A549 (cell line): ENCODE data around the gene ARHGAP22. TPM values are rescaled to one million over a fixed set of nuclear protein-coding genes. Genes with fewer than 3 reads are reported as not detected.

Experiments used
- ATAC-seq, 2 experiments: fragments of 200-7000 bp in 1 of 2; fragments of >200 bp in 1 of 2; cut with Nextera tagmentation in 1 of 2; cut with Tn5 transposase in 1 of 2; 3 replicates each; pipeline versions ENCODE4 v1.8.0 to v1.9.1; 2018 to 2020; ENCODE audit warnings: mild to moderate bottlenecking in 1 of 2, moderate library complexity in 1 of 2
- CTCF ChIA-PET: fragments of 300-600 bp; sonication (Branson Sonifier 250); formaldehyde crosslinking; extraction: SDS; loops from one replicate; lab custom pipeline; 2021; ENCODE audit warnings: antibody characterized with exemption, inconsistent platforms; lab: Yijun Ruan, JAX
- POLR2A ChIA-PET: fragments of 350-600 bp; formaldehyde crosslinking; extraction: SDS; loops from one replicate; lab custom pipeline; 2021; ENCODE audit warnings: antibody characterized with exemption, inconsistent platforms; lab: Yijun Ruan, JAX
- DNase-seq, 2 experiments: peaks; one replicate each; pipeline versions ENCODE4 v3.0.0 to v3.0.0-alpha.2; 2011 to 2016; ENCODE audit warnings: low read depth in 1 of 2, low spot score in 1 of 2
- FAIRE-seq: peaks from 2 replicates; lab custom pipeline; 2011; peaks lifted over from hg19 to GRCh38; lab: Jason Lieb, UNC
- H3K27ac ChIP-seq, 2 experiments: fragments of >200 bp; sonication (Bioruptor Twin); formaldehyde crosslinking; 3 replicates each; pipeline ENCODE4 v1.5.1; 2016 to 2017
- H3K4me1 ChIP-seq: fragments of >200 bp; sonication (Bioruptor Twin); formaldehyde crosslinking; 3 replicates; pipeline ENCODE4 v1.6.1; 2016
- H3K4me2 ChIP-seq: fragments of >200 bp; sonication (Bioruptor Twin); formaldehyde crosslinking; 3 replicates; pipeline ENCODE4 v1.6.1; 2016
- H3K4me3 ChIP-seq: fragments of >200 bp; sonication (Bioruptor Twin); formaldehyde crosslinking; 3 replicates; pipeline ENCODE4 v1.5.1; 2016
- H3K9me3 ChIP-seq: fragments of >200 bp; sonication (Bioruptor Twin); formaldehyde crosslinking; 3 replicates; pipeline ENCODE4 v1.6.1; 2016
- CBX2 ChIP-seq: fragments of 200-600 bp; sonication (generic); IDR thresholded peaks from 2 replicates; pipeline ENCODE4 v1.6.1; 2016; ENCODE audit warnings: low read depth, mild to moderate bottlenecking, borderline replicate concordance
- CBX8 ChIP-seq: fragments of 200-600 bp; sonication (generic); IDR thresholded peaks from 2 replicates; pipeline ENCODE4 v1.6.1; 2016
- CEBPB ChIP-seq, 2 experiments: fragments of >200 bp in 1 of 2; sonication (Bioruptor Twin) in 1 of 2; formaldehyde crosslinking in 1 of 2; IDR thresholded peaks; 2 replicates each; pipeline ENCODE4 v1.6.1; 2012 to 2016
- CHD2 ChIP-seq: fragments of 150-350 bp; IDR thresholded peaks from 2 replicates; pipeline ENCODE4 v1.6.1; 2014; ENCODE audit warnings: low read length; ENCODE audit not compliant: partially characterized antibody
- EP300 ChIP-seq, 2 experiments: fragments of >200 bp; sonication (Bioruptor Twin); formaldehyde crosslinking; IDR thresholded peaks; 2 replicates in 1 of 2; 3 replicates in 1 of 2; pipeline ENCODE4 v1.6.1; 2016 to 2017
- FOSL2 ChIP-seq, 2 experiments: fragments of 450-650 bp in 1 of 2; fragments of >200 bp in 1 of 2; sonication (Bioruptor Twin) in 1 of 2; formaldehyde crosslinking; IDR thresholded peaks; 2 replicates each; pipeline versions ENCODE4 v1.5.0 to v1.6.1; 2016 to 2020; ENCODE audit warnings: mild to moderate bottlenecking in 1 of 2, moderate library complexity in 1 of 2
- HOXA7 ChIP-seq: fragments of 250-450 bp; sonication (Bioruptor Pico); IDR thresholded peaks from 2 replicates; pipeline ENCODE4 v1.5.0; 2020; ENCODE audit warnings: mild to moderate bottlenecking, moderate library complexity
- HOXB5 ChIP-seq: fragments of 250-450 bp; sonication (Bioruptor Pico); IDR thresholded peaks from 2 replicates; pipeline ENCODE4 v1.5.0; 2020; ENCODE audit warnings: mild to moderate bottlenecking, moderate library complexity
- JUNB ChIP-seq: fragments of >200 bp; sonication (Bioruptor Twin); formaldehyde crosslinking; IDR thresholded peaks from 2 replicates; pipeline ENCODE4 v1.6.1; 2016
- KDM5A ChIP-seq: fragments of 200-600 bp; sonication (generic); IDR thresholded peaks from 2 replicates; pipeline ENCODE4 v1.6.1; 2016; ENCODE audit warnings: antibody characterized with exemption, mild to moderate bottlenecking
- MAFK ChIP-seq: fragments of 450-650 bp; IDR thresholded peaks from 2 replicates; pipeline ENCODE4 v1.6.1; 2014; ENCODE audit not compliant: partially characterized antibody
- MAZ ChIP-seq: fragments of 150-350 bp; IDR thresholded peaks from 2 replicates; pipeline ENCODE4 v1.6.1; 2014; ENCODE audit warnings: antibody characterized with exemption, low read depth, low read length, borderline replicate concordance
- NFE2L2 ChIP-seq: fragments of 150-350 bp; conservative IDR thresholded peaks from 2 replicates; pipeline ENCODE4 v1.6.1; 2014; ENCODE audit warnings: low read length
- NR3C1 ChIP-seq: fragments of >200 bp; sonication (Bioruptor Twin); formaldehyde crosslinking; IDR thresholded peaks from 3 replicates; pipeline ENCODE4 v1.6.1; 2017
- RAD21 ChIP-seq, 2 experiments: fragments of >200 bp in 1 of 2; sonication (Bioruptor Twin) in 1 of 2; formaldehyde crosslinking in 1 of 2; IDR thresholded peaks in 1 of 2; conservative IDR thresholded peaks in 1 of 2; 2 replicates in 1 of 2; 3 replicates in 1 of 2; pipeline ENCODE4 v1.6.1; 2012 to 2018; ENCODE audit warnings: inconsistent platforms in 1 of 2
- RARB ChIP-seq: fragments of 250-450 bp; sonication (Bioruptor Pico); IDR thresholded peaks from 2 replicates; pipeline ENCODE4 v1.8.0; 2021; ENCODE audit warnings: mild to moderate bottlenecking, moderate library complexity
- SMC3 ChIP-seq: fragments of >200 bp; sonication (Bioruptor Twin); formaldehyde crosslinking; IDR thresholded peaks from 3 replicates; pipeline ENCODE4 v1.6.1; 2018; ENCODE audit warnings: inconsistent platforms
- SREBF2 ChIP-seq: fragments of 450-650 bp; IDR thresholded peaks from 2 replicates; pipeline ENCODE4 v1.6.1; 2014; ENCODE audit warnings: mild to moderate bottlenecking, moderate library complexity
- TFCP2L1 ChIP-seq: fragments of 250-450 bp; sonication (Bioruptor Pico); IDR thresholded peaks from 2 replicates; pipeline ENCODE4 v1.5.0; 2021; ENCODE audit warnings: mild to moderate bottlenecking
- ZFP36 ChIP-seq: fragments of 450-650 bp; IDR thresholded peaks from 2 replicates; pipeline ENCODE4 v1.6.1; 2014; ENCODE audit warnings: borderline replicate concordance; ENCODE audit not compliant: partially characterized antibody
- WGBS: methylation state at CpG from one replicate; pipeline ENCODE4 v1.1.6; 2017; ENCODE audit errors: missing lambda C conversion rate; 5-methylcytosine and 5-hydroxymethylcytosine counted together
- polyA plus RNA-seq, 4 experiments: library from polyadenylated mRNA; depleted of rRNA in 3 of 4; stranded (reverse); fragments of >200 nt; fragmentation: RNase III in 1 of 4; extraction: RNeasy Plus Mini Kit Qiagen cat#74134 plus additional on column Dnase treatment in 1 of 4; gene quantifications; 2 replicates in 3 of 4; 3 replicates in 1 of 4; pipeline ENCODE4 v1.2.3, GENCODE V29; 2011 to 2017
- TF ChIP-seq, protein P1 (sequence below): IDR thresholded peaks from 2 replicates; pipeline ENCODE4 v1.6.1; 2012
- TF ChIP-seq, protein P2 (sequence below): fragments of 250-450 bp; sonication (Bioruptor Pico); IDR thresholded peaks from 2 replicates; pipeline ENCODE4 v1.5.0; 2020; ENCODE audit warnings: low read depth, mild to moderate bottlenecking, moderate library complexity
- TF ChIP-seq, protein P3 (sequence below): fragments of 200-600 bp; sonication (generic); IDR thresholded peaks from 2 replicates; pipeline ENCODE4 v1.6.1; 2016; ENCODE audit warnings: antibody characterized with exemption, mild to moderate bottlenecking, moderate library complexity
- TF ChIP-seq, protein P4 (sequence below): fragments of >200 bp; sonication (Bioruptor Twin); formaldehyde crosslinking; IDR thresholded peaks from 2 replicates; pipeline ENCODE4 v1.6.1; 2016

The ARHGAP22 gene
- polyA plus RNA-seq, 2 of the 4 experiments (the other 2 are of a cell fraction) = 1.9 to 3.2 TPM

DNA sequence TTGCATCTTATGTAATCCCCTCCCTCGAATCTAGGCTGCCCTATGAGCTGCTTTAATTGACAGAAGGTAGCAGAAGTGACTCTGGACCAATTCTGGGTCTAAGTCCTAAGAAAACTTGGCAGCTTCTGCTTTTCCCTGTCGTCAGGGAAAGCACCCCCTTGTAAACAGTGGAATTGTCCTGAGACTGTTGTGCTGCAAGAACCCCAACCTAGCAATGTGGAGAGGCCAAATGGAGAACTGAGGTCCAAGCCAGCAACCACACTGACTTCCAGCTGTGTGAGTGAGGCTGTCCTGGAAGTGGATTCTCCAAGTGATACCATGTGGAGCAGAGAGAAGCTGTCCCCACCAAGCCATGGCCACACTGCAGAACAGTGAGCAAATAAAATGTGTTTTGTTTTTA, 75.5 kb downstream of the ARHGAP22 start:
- Histone ChIP-seq H3K4me1 (no peaks in the 10 kb centered on the region), H3K27ac (no peak overlapping the region), H3K9me3 (no peaks in the 10 kb centered on the region), H3K4me2 (no peak overlapping the region), H3K4me3 (no peak overlapping the region)
- FAIRE-seq = no peak
- DNase-seq = no peak
- ChIA-PET CTCF (interaction anchor here (0.9 kb wide), 1 partner anchor 25 kb away, joined by 3 read pairs; no protein-coding TSS in a partner anchor), POLR2A (no interaction called here)
- TF ChIP-seq FOSL2 (IDR thresholded peaks at IDR 0.05) (no peak), FOSL2 (CRISPR knock-in tag; IDR thresholded peaks at IDR 0.05) (no peak), RARB (no peak), CHD2 (no peak), CBX2 (no peak), NR3C1 (no peak), MAFK (no peak), NFE2L2 (no peak), SMC3 (no peak), JUNB (no peak), RAD21 (conservative IDR thresholded peaks at IDR 0.05 in 1 of 2, IDR thresholded peaks at IDR 0.05 in 1 of 2) (no peak), CEBPB (IDR thresholded peaks at IDR 0.05) (no peak), HOXA7 (CRISPR knock-in tag) (no peak), KDM5A (no peak)
- TF ChIP-seq, protein P1, sequence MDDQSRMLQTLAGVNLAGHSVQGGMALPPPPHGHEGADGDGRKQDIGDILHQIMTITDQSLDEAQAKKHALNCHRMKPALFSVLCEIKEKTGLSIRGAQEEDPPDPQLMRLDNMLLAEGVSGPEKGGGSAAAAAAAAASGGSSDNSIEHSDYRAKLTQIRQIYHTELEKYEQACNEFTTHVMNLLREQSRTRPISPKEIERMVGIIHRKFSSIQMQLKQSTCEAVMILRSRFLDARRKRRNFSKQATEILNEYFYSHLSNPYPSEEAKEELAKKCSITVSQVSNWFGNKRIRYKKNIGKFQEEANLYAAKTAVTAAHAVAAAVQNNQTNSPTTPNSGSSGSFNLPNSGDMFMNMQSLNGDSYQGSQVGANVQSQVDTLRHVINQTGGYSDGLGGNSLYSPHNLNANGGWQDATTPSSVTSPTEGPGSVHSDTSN = no peak
- TF ChIP-seq, protein P2, sequence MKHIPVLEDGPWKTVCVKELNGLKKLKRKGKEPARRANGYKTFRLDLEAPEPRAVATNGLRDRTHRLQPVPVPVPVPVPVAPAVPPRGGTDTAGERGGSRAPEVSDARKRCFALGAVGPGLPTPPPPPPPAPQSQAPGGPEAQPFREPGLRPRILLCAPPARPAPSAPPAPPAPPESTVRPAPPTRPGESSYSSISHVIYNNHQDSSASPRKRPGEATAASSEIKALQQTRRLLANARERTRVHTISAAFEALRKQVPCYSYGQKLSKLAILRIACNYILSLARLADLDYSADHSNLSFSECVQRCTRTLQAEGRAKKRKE = no peak
- no peak for ATAC-seq
- WGBS = 29% methylated on average over 2 of the region's 2 CpGs

DNA sequence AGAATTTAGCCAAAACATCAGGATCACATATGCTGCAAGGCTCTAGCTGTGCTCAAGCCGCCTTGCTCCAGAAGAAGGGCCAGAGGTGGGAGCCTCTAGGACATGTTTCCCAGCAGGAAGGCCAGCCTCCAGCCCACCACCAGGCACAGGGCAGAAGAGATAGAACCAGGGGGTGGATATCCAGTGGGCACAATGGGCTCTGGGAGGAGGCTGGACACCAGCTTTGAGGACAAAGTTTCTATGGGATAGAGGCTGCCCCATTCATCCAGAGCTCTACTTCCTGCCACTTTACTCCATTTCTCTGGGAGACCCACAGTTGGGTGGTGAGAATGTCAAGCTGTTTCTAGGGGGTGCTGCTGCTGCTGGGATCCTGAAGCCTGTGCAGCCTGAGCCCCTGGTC, 77.1 kb downstream of the ARHGAP22 start:
- 91% methylated on average over 1 of the region's 1 CpG for WGBS
- Histone ChIP-seq H3K27ac (no peak overlapping the region), H3K4me1 (0 out of 3 replicates have a peak, but pooled peaks cover 3% of the 10 kb centered on the region), H3K4me3 (no peak overlapping the region), H3K9me3 (no peaks in the 10 kb centered on the region), H3K4me2 (no peak overlapping the region)
- TF ChIP-seq, protein P3, sequence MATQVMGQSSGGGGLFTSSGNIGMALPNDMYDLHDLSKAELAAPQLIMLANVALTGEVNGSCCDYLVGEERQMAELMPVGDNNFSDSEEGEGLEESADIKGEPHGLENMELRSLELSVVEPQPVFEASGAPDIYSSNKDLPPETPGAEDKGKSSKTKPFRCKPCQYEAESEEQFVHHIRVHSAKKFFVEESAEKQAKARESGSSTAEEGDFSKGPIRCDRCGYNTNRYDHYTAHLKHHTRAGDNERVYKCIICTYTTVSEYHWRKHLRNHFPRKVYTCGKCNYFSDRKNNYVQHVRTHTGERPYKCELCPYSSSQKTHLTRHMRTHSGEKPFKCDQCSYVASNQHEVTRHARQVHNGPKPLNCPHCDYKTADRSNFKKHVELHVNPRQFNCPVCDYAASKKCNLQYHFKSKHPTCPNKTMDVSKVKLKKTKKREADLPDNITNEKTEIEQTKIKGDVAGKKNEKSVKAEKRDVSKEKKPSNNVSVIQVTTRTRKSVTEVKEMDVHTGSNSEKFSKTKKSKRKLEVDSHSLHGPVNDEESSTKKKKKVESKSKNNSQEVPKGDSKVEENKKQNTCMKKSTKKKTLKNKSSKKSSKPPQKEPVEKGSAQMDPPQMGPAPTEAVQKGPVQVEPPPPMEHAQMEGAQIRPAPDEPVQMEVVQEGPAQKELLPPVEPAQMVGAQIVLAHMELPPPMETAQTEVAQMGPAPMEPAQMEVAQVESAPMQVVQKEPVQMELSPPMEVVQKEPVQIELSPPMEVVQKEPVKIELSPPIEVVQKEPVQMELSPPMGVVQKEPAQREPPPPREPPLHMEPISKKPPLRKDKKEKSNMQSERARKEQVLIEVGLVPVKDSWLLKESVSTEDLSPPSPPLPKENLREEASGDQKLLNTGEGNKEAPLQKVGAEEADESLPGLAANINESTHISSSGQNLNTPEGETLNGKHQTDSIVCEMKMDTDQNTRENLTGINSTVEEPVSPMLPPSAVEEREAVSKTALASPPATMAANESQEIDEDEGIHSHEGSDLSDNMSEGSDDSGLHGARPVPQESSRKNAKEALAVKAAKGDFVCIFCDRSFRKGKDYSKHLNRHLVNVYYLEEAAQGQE = no peak
- CTCF ChIA-PET = no interaction called here
- ATAC-seq (no peak), FAIRE-seq (no peak), DNase-seq (no peak)
- POLR2A ChIA-PET = no interaction called here

DNA sequence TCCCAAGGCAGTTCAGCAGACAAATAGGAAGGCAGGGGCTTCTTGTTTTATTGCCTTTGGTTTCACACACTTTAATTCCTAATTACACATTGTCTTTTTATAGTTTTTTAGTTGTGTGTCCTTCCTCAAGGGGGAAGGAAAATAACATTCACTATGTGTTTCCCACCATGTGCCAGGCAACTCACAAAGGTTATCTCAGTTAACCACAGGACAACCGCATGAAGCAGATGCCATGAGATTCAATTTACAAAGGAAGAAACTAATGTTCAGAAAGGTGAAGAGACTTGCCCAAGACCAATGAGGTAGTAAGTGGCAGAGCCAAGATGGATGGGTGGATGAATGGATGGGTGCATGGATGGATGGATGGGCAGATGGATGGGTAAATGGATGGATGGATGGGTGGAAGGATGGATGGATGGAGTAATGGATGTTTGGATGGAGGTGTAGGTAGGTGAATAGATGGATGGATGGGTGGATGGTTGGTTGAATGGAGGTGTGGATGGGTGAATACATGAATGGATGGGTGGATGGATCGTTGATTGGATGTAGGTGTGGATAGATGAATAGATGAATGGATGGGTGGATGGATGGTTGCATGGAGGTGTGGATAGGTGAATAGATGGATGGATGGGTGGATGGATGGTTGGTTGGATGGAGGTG, 77.9 kb downstream of the ARHGAP22 start:
- Histone ChIP-seq H3K4me2 (no peak overlapping the region), H3K4me1 (0 out of 3 replicates have a peak, but pooled peaks cover 3% of the 10 kb centered on the region), H3K4me3 (no peak overlapping the region), H3K9me3 (no peaks in the 10 kb centered on the region), H3K27ac (no peak overlapping the region)
- TF ChIP-seq SREBF2 (no peak), CEBPB (IDR thresholded peaks at IDR 0.05) (no peak), TFCP2L1 (no peak), CHD2 (no peak), RARB (no peak), CBX8 (no peak), KDM5A (no peak), ZFP36 (no peak), EP300 (IDR thresholded peaks at IDR 0.05) (no peak), MAZ (no peak), HOXB5 (CRISPR knock-in tag) (no peak), FOSL2 (IDR thresholded peaks at IDR 0.05) (no peak), FOSL2 (CRISPR knock-in tag; IDR thresholded peaks at IDR 0.05) (no peak), SMC3 (no peak)
- TF ChIP-seq, protein P4, sequence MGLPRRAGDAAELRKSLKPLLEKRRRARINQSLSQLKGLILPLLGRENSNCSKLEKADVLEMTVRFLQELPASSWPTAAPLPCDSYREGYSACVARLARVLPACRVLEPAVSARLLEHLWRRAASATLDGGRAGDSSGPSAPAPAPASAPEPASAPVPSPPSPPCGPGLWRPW = no peak
- ChIA-PET POLR2A (no interaction called here), CTCF (no interaction called here)
- ATAC-seq (no peak), DNase-seq (no peak), FAIRE-seq (no peak)
- WGBS = 72% methylated on average over 2 of the region's 2 CpGs
